Posterior cingulate gyrus (tissue), 11 donors: Measurements from ENCODE around the gene MFSD11.
"Not testable (repeated sequence)": the region's sequence is repeated elsewhere in the genome, so short reads cannot be mapped to it uniquely, and the experiment has no call there.

Source experiments
- DNase-seq, 10 donors: peaks; one replicate each; pipeline versions ENCODE4 v3.0.0 to v3.0.0-alpha.2; 2020 to 2021; ENCODE audit warnings: mixed read lengths in 3 of 10
- intact Hi-C: fragments of 100-400 bp; cut with DNase I; formaldehyde crosslinking; loops from one replicate; pipeline ENCODE4 v1.15.1; 2023

MFSD11 gene

GRCh38 chr17:76740329-76741118 is 2.6 kb downstream of the MFSD11 start:
- intact Hi-C loops = no loop called here
- DNase-seq = no peak

DNA sequence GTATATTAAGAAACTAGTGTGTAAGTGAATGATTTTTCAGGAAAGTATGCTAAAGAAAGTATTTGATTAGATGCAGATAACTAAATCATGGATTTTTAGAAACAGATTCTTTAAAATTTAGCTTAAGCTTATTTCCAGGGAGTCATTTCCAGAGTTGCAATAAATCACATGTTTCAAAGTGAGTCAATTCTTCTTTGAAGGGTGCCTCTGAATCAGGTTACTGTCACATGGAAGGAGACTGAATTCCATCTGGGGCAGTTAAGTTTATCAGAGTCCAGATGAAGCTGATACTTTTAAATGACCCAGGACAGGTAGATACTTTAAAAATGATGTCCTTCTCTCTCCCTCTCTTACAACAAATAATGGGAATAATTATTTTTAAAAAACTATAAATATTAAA is 5.0 kb downstream of the MFSD11 start:
- intact Hi-C loops = no loop called here
- no peak for DNase-seq

GRCh38 chr17:76744747-76745146 is 6.8 kb downstream of the MFSD11 start:
- intact Hi-C loops = no loop called here
- no peak for DNase-seq

DNA sequence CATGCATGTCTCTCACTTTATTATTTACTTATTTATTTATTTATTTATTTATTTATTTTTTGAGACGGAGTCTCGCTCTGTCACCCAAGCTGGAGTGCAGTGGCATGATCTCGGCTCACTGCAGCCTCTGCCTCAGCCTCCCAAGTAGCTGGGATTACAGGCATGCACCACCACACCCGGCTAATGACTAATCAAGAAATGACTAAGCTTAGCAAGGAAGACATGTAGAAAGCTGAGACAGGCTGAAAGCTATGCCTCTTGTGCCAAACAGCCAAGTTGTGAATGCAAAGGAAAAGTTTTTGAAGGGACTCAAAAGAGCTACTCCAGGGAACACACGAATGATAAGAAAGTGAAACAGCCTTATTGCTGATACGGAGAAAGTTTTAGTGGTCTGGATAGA is 7.9 kb downstream of the MFSD11 start:
- DNase-seq, intact Hi-C loops: not testable (repeated sequence)

DNA sequence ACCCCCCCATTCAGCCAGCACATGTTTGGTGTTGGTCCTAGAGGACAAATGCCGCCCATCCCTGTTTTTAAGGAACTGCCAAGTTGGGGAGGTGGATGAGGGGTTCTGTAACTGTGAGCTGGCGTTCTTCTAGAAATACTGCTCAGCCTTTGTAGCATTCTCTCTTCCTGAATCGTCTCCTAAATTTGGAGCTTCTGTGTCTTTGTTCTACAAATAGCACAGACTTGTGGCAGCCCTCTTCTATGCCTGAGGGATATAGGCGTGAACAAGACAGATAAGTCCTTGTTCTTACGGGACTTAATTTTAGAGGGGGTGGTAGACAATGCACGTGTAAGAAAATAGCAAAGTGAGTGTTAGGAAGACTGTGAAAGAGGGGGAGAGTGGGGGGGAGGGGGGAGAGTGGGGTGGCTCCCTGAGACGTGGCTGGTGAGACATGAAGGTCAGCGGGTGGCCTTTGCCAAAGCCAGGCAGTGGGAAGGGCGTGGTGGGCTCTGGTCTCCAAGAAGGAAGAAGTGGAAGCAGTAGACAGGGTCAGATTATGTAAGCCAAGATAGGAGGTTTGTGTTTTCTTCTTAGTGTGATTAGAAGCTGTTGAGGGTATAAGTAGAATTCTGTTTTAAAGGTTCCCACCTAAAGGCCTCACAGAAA is 9.9 kb downstream of the MFSD11 start:
- DNase-seq = no peak
- intact Hi-C loops = no loop called here

GRCh38 chr17:76748657-76749056 is 10.7 kb downstream of the MFSD11 start:
- intact Hi-C loops = no loop called here
- no peak for DNase-seq

GRCh38 chr17:76751416-76751993 is 13.6 kb downstream of the MFSD11 start:
- intact Hi-C loops = no loop called here
- no peak for DNase-seq

GRCh38 chr17:76752006-76752405 is 14.1 kb downstream of the MFSD11 start:
- intact Hi-C loops = no loop called here
- no peak for DNase-seq

DNA sequence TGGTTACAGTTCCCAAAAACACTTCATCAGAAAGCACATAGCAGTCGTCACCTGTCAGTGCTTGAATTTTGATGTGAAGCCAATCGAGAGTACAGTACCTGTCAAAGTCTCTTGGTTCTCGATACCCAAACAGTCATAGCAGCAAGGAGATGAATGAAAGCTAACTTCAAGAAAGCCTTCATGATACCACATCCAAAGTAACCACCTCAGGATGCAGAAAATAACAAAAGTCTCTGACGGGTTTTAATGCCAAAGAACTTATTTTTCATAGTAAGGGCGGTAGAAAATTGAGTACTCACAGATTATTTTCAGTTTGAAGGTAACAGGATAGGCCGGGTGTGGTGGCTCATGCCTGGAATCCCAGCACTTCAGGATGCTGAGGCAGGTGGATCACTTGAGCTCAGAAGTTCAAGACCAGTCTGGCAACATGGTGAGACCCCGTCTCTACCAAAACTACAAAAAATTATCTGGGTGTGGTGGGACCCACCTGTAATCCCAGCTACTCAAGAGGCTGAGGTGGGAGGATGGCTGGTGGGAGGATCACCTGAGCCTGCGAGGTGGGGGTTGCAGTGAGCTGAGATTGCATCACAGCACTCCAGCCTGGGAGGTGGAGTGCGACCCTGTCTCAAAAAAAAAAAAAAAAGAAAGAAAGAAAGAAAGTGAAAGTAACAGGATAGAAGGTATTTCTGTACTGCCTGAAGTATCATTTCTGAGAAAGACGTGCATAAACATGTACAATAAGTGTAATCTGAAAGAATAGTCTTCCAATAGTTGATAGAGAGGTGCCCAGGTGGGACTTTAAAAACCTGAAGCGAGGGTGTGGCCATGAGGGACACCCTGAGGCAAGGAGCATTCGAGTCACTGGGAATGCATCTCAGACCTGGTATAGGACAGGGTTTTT is 15.4 kb downstream of the MFSD11 start:
- intact Hi-C loops = no loop called here
- DNase-seq = no peak

DNA sequence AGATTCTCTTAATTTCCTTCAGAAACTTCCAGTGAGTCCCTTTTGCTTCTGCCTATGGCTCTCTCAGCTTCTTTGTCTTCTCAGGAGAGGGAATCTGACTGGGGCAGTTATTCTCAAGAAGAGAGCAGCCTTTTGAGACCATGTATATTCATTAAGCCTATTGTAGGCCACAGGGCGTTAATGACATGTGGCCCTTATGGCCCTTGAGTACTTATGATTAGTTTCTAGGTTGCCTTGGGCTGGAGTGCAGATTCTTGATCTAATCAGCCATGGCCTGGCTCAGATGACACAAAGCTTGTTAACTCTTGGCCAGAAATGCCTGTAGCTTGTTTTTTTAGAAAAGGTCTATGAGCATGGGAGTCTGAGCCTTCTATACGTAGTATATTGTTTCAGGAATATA is 17.4 kb downstream of the MFSD11 start:
- intact Hi-C loops = no loop called here
- no peak for DNase-seq

- intact Hi-C loops = no loop called here
Measured at GRCh38 chr17:76757256-76757655, 19.3 kb downstream of the MFSD11 start.

GRCh38 chr17:76758570-76758969 is 20.7 kb downstream of the MFSD11 start:
- no peak for DNase-seq
- intact Hi-C loops = no loop called here

More at GRCh38 chr17:76757256-76757655, 19.3 kb downstream of the MFSD11 start:
- no peak for DNase-seq

DNA sequence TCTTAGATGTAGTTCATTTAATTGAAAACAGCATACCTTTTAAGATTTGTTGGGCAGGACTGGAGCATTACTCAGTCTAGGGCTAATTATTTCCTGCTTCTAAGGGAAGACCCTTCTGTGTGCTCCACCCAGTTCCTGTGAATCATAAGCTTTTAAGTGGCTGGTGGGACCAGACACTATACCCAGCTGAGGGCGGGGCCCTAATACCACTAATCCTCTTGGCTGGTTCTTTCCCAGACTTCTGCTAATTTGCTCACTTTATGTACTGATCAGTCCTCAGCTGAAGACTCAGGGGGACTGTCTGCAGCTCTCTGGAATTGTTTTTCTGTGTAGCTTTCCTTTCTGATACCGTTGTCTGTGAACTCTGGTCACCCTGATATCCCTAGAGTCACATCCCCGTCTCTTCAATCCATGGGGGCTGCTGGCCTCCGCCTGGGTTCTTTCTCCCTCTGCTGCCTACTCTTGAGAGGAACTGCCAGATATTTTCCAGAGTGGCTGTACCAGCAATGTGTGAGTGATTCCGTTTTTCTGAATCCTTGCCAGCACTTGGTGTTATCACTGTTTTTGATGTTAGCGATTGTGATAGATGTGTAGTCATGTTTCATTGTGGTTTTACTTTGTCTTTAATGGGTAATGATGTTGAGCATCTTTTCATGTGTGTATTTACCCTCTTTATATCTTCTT is 35.1 kb downstream of the MFSD11 start:
- DNase-seq = no peak
- intact Hi-C loops = no loop called here

DNA sequence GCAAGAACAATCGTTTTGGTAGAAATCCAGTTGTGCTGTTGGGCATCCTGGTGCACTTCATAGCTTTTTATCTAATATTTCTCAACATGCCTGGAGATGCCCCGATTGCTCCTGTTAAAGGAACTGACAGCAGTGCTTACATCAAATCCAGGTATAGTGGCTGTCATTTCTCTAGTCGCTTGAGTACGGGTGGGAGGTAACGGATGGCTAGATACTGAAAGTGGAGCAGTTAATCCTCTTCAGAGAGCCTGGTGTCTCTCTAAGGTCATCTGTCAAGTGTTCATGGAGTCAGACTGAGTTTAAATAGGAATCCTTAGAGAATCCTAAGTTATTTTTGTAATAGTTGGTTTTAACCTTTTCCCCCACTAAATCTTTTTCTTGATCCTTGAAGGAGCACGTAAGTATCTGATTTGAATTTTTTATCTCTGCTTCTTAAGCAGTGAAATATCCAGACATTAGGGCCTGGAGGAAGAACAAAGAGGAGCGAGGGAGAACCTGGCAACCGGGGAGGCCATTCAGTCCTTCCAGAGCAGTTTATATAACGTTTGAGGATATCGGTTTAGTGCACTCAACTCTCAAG is 37.2 kb downstream of the MFSD11 start:
- DNase-seq = no peak
- intact Hi-C loops = no loop called here

DNA sequence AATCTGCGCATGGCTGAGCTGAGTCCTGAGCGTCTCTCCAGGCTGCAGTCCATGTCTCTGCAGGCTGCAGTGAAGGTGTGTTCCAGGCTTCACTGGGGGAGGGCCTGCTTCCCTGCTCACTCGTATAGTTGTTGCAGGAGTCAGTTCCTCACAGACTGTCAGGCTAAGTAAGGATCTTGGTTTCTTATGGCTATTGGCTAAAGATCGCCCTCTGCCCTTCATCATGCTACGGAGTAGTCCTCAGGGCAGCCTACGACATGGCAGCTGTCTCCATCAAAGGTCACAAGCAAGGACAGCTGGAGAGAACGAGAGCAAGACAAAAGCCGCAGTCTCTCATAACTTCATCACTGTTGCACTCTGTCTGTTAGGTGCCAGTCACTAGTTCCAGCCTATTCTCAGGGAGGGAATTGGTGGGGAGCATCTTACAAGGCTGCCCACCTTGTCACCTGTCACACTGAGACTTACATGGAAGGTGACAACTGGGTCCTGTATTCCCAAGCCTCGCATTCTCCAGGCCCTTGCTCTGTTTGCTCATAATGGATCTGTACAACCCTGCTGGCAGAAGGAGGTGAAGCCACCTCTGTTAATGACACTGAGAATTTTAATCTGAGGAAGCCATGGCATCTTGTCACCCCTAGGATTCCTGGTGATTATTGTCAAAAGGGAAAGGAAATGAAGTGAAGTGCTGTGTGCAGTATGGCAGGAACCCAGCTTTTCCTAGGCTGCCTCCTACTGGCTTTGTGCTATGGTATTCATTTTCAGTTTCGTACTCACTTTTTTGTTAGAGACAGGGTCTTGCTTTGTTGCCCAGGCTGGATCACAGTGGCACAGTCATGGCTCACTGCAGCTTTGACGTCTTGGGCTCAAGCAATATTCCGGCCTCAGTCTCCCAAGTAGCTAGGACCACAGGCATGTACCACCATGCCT is 43.4 kb downstream of the MFSD11 start:
- intact Hi-C loops = no loop called here
- no peak for DNase-seq

GRCh38 chr17:76783146-76783545 is 45.2 kb downstream of the MFSD11 start:
- DNase-seq = no peak
- intact Hi-C loops = no loop called here

DNA sequence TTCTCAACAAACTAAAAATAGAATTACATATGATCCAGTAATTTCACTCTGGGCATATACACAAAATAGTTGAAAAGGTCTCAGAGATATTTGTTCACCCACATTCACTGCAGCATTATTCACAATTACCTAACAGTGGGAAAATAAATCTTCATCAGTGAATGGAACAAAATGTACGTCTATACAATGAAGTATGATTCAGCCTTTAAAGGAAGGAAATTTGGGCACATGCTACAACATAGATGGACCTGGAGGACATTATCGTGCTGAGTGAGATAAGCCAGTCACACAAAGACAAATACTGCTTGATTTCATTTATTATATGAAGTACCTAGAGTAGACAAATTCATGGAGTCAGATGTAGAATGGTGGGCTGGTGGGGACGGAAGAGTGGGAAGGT is 47.0 kb downstream of the MFSD11 start:
- no peak for DNase-seq
- intact Hi-C loops = no loop called here

DNA sequence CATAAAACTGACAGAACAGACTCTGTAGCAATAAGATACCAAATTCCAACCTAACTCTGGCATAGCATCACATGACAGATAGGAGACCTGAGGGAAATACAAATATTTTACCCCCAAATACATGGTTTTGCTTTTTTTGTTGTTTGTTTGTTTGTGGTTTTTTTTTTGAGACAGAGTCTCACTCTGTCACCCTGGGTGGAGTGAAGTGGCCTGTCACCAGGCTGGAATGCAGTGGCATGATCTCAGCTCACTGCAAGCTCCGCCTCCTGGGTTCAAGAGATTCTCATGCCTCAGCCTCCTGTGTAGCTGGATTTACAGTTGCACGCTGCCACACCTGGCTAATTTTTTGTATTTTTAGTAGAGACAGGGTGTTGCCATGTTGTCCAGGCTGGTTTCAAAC is 49.9 kb downstream of the MFSD11 start:
- intact Hi-C loops = not testable (repeated sequence)
- peak in 1 of 10 donors; percentile 27 for DNase-seq
